ENCODE measurements around the gene POC1B.

DNA sequence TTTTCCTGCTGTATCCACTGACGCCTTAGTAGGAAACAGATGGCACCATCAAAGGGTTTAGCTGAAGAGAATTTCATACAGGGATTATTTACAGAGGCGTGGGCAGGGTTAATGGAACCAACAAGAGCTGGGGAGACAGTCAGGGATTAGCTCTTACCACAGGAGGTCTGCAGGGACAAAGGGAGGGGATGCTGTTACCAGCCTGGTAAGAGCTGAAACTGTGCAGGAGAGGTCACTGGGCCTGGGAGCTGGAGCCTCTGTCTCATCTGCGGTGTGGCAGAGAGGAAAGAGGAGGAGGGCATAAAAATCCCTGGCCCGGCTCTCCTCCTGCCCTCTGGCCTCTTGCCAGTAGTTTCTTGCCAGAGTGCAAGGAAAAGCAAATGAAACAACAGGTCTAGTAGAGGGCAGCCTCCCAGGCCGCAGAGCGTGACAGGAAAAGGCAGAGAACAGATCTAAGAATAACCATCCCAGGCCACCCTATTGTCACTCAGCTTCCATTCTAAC, 18.9 kb upstream of the POC1B start:
- TF ChIP-seq, protein P1, sequence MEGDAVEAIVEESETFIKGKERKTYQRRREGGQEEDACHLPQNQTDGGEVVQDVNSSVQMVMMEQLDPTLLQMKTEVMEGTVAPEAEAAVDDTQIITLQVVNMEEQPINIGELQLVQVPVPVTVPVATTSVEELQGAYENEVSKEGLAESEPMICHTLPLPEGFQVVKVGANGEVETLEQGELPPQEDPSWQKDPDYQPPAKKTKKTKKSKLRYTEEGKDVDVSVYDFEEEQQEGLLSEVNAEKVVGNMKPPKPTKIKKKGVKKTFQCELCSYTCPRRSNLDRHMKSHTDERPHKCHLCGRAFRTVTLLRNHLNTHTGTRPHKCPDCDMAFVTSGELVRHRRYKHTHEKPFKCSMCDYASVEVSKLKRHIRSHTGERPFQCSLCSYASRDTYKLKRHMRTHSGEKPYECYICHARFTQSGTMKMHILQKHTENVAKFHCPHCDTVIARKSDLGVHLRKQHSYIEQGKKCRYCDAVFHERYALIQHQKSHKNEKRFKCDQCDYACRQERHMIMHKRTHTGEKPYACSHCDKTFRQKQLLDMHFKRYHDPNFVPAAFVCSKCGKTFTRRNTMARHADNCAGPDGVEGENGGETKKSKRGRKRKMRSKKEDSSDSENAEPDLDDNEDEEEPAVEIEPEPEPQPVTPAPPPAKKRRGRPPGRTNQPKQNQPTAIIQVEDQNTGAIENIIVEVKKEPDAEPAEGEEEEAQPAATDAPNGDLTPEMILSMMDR (IDR thresholded peaks at IDR 0.05; ENCODE audit: poor library complexity, severe bottlenecking): no peak
- TF ChIP-seq POLR2AphosphoS5 (IDR thresholded peaks at IDR 0.05) (no peak), EP300 (conservative IDR thresholded peaks at IDR 0.05; ENCODE audit: poor library complexity, severe bottlenecking) (no peak), TAF1 (IDR thresholded peaks at IDR 0.05; ENCODE audit: low read depth) (no peak)

Data from neural cell (in vitro differentiated cells).